ENCODE data around the gene KLHL29. TPM values are rescaled to one million over a fixed set of nuclear protein-coding genes. Genes with fewer than 3 reads are reported as not detected.

KLHL29 gene
- total RNA-seq, 1 experiment from 2014 or later = 7.7 TPM

DNA sequence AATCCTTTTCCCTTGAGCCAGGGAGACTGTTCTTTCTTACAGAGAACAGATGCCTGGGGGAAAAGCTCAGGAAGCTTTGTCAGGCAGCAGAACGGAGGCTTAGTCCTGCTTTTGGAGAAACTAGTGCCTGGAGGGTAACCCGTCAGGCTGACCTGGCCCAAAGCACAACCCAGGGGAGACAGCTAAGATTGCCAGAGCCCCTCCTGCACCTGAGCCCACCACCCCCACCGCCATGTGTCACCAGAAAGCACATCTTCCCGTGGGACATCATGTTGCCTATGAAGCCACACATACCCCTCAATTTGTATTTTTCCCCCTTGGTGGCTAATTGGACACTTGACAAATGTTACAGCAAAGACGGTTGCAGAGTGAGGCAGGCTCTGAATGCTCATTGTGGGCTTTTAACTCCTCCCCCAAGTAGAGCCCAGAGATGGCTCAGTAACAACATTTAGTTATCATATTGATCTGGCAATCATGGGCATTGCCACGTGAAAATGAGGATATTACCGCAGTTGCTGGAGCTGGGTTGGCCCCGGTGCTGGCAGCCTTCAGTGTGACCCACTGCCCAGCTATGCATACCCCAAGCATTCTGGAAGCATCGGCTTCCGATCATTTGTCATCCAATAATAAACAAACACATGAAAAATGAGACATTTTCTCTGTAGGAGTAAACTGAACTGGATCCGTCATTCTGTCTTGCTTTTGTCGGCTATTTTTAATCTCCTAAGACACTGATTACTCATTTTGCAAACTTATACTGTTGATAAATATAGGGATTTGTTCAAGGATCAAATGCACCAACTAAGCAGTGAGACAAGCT lies 312.5 kb downstream of the KLHL29 start:
- in situ Hi-C loops (cut with HindIII; ENCODE audit: low pct_unique_long_range_greater_than_20kb, low sequenced_read_pairs) (no loop called here), intact Hi-C loops (cut with micrococcal nuclease; ENCODE audit: unreplicated experiment) (no loop called here)
- ATAC-seq = no peak
- no peaks in the 10 kb centered on the region for H3K27me3 ChIP-seq (ENCODE audit: control insufficient read depth, insufficient read depth, low read length)
- TF ChIP-seq TCF7L2 (IDR thresholded peaks at IDR 0.05; ENCODE audit: low read depth, low read length) (no peak), POLR2AphosphoS5 (IDR thresholded peaks at IDR 0.05; ENCODE audit: low read depth, low read length) (no peak), SIN3A (IDR thresholded peaks at IDR 0.05; ENCODE audit: borderline replicate concordance, insufficient read depth, low read depth, low read length) (no peak)
- TF ChIP-seq, protein P1, sequence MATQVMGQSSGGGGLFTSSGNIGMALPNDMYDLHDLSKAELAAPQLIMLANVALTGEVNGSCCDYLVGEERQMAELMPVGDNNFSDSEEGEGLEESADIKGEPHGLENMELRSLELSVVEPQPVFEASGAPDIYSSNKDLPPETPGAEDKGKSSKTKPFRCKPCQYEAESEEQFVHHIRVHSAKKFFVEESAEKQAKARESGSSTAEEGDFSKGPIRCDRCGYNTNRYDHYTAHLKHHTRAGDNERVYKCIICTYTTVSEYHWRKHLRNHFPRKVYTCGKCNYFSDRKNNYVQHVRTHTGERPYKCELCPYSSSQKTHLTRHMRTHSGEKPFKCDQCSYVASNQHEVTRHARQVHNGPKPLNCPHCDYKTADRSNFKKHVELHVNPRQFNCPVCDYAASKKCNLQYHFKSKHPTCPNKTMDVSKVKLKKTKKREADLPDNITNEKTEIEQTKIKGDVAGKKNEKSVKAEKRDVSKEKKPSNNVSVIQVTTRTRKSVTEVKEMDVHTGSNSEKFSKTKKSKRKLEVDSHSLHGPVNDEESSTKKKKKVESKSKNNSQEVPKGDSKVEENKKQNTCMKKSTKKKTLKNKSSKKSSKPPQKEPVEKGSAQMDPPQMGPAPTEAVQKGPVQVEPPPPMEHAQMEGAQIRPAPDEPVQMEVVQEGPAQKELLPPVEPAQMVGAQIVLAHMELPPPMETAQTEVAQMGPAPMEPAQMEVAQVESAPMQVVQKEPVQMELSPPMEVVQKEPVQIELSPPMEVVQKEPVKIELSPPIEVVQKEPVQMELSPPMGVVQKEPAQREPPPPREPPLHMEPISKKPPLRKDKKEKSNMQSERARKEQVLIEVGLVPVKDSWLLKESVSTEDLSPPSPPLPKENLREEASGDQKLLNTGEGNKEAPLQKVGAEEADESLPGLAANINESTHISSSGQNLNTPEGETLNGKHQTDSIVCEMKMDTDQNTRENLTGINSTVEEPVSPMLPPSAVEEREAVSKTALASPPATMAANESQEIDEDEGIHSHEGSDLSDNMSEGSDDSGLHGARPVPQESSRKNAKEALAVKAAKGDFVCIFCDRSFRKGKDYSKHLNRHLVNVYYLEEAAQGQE (IDR thresholded peaks at IDR 0.05; ENCODE audit: insufficient read depth in 1 of 2, low read depth in 2 of 2, low read length in 1 of 2) = no peak
- TF ChIP-seq, protein P2, sequence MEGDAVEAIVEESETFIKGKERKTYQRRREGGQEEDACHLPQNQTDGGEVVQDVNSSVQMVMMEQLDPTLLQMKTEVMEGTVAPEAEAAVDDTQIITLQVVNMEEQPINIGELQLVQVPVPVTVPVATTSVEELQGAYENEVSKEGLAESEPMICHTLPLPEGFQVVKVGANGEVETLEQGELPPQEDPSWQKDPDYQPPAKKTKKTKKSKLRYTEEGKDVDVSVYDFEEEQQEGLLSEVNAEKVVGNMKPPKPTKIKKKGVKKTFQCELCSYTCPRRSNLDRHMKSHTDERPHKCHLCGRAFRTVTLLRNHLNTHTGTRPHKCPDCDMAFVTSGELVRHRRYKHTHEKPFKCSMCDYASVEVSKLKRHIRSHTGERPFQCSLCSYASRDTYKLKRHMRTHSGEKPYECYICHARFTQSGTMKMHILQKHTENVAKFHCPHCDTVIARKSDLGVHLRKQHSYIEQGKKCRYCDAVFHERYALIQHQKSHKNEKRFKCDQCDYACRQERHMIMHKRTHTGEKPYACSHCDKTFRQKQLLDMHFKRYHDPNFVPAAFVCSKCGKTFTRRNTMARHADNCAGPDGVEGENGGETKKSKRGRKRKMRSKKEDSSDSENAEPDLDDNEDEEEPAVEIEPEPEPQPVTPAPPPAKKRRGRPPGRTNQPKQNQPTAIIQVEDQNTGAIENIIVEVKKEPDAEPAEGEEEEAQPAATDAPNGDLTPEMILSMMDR (IDR thresholded peaks at IDR 0.05) = no peak
- no peak overlapping the region for H3K4me3 ChIP-seq (ENCODE audit: low read depth in 2 of 2, low read length in 2 of 2)
- DNase-seq (ENCODE audit: low read depth, low spot score) = no peak
- no peaks in the 10 kb centered on the region for H3K36me3 ChIP-seq (ENCODE audit: control insufficient read depth, insufficient read depth, low read length)
- no peak overlapping the region for H3K27ac ChIP-seq (ENCODE audit: low read length)
- H3K4me1 ChIP-seq (ENCODE audit: control insufficient read depth, insufficient read depth, low read length) = no peaks in the 10 kb centered on the region
- no TSS peak for BruUV-seq (replicated peaks)
- POLR2A ChIA-PET = no interaction called here
- CTCF ChIA-PET = no interaction called here
- H3K9me3 ChIP-seq (ENCODE audit: control insufficient read depth, insufficient read depth, low read depth, low read length) = no peaks in the 10 kb centered on the region

GRCh38 chr2:23698116-23698693 lies 313.2 kb downstream of the KLHL29 start:
- POLR2A ChIA-PET = no interaction called here
- Histone ChIP-seq H3K9me3 (ENCODE audit: control insufficient read depth, insufficient read depth, low read depth, low read length) (no peaks in the 10 kb centered on the region), H3K4me1 (ENCODE audit: control insufficient read depth, insufficient read depth, low read length) (no peaks in the 10 kb centered on the region), H3K4me3 (ENCODE audit: low read depth in 2 of 2, low read length in 2 of 2) (no peak overlapping the region), H3K27ac (ENCODE audit: low read length) (no peak overlapping the region), H3K27me3 (ENCODE audit: control insufficient read depth, insufficient read depth, low read length) (no peaks in the 10 kb centered on the region), H3K36me3 (ENCODE audit: control insufficient read depth, insufficient read depth, low read length) (no peaks in the 10 kb centered on the region)
- BruUV-seq (replicated peaks) = no TSS peak
- CTCF ChIA-PET = interaction anchor here (0.6 kb wide), 2 partner anchors 186 to 332 kb away, joined by 3 to 4 read pairs; no protein-coding TSS in a partner anchor
- DNase-seq (ENCODE audit: low read depth, low spot score) (no peak), ATAC-seq (no peak)
- TF ChIP-seq TCF7L2 (IDR thresholded peaks at IDR 0.05; ENCODE audit: low read depth, low read length) = no peak
- no peak for TF ChIP-seq POLR2AphosphoS5 (IDR thresholded peaks at IDR 0.05; ENCODE audit: low read depth, low read length)
- no peak for TF ChIP-seq SIN3A (IDR thresholded peaks at IDR 0.05; ENCODE audit: borderline replicate concordance, insufficient read depth, low read depth, low read length)
- intact Hi-C loops (cut with micrococcal nuclease; ENCODE audit: unreplicated experiment) (no loop called here), in situ Hi-C loops (cut with HindIII; ENCODE audit: low pct_unique_long_range_greater_than_20kb, low sequenced_read_pairs) (no loop called here)

All from Panc1 (cell line).